SK-N-MC (cell line): ENCODE data around the gene ZDHHC14.

Experiments used
- FOXP2 ChIP-seq: optimal IDR thresholded peaks from 2 replicates; pipeline ENCODE3; 2011; ENCODE audit warnings: mild to moderate bottlenecking, moderate library complexity; ENCODE audit not compliant: insufficient read depth; ENCODE audit errors: extremely low read length, control extremely low read depth
- POLR2AphosphoS5 ChIP-seq: IDR thresholded peaks from 2 replicates; pipeline ENCODE4 v1.6.1; 2012; ENCODE audit warnings: mild to moderate bottlenecking, low read depth, low read length, borderline replicate concordance

GRCh38 chr6:157530126-157530525, 149.1 kb downstream of the ZDHHC14 start:
- no peak for TF ChIP-seq FOXP2
- no peak for TF ChIP-seq POLR2AphosphoS5
